OCI-LY7 (cell line): ENCODE data around the gene MAMLD1. TPM values are rescaled to one million over a fixed set of nuclear protein-coding genes. Genes with fewer than 3 reads are reported as not detected.

Experiments
- BruUV-seq: library from RNA; stranded (reverse); fragments of 400-500 nt; replicated peaks from 2 replicates; lab custom pipeline; 2021; lab: Mats Ljungman, UMichigan
- CTCF ChIA-PET: fragments of 300-600 bp; sonication (Branson Sonifier 250); formaldehyde crosslinking; loops from one replicate; lab custom pipeline; 2022; ENCODE audit warnings: antibody characterized with exemption; ENCODE audit not compliant: unreplicated experiment; lab: Charles Lee
- POLR2A ChIA-PET: fragments of 300-600 bp; sonication (Branson Sonifier 250); formaldehyde crosslinking; loops from one replicate; lab custom pipeline; 2022; ENCODE audit warnings: antibody characterized with exemption; lab: Charles Lee
- DNase-seq: peaks from one replicate; pipeline ENCODE4 v3.0.0-alpha.2; 2015; ENCODE audit warnings: low spot score
- H2AFZ ChIP-seq: fragments of 200-600 bp; sonication (generic), shearing (Covaris generic); 2 replicates; pipeline ENCODE4 v1.6.1; 2014; ENCODE audit warnings: mild to moderate bottlenecking, antibody characterized with exemption, low read length, moderate library complexity
- H3K27ac ChIP-seq: fragments of 200-600 bp; sonication (generic); 2 replicates; pipeline ENCODE4 v1.5.1; 2014; ENCODE audit warnings: mixed run types, low read depth, mild to moderate bottlenecking, moderate library complexity, low read length, inconsistent platforms; ENCODE audit not compliant: poor library complexity, severe bottlenecking
- H3K36me3 ChIP-seq: fragments of 200-600 bp; sonication (generic); 2 replicates; pipeline ENCODE4 v1.6.1; 2014; ENCODE audit warnings: mild to moderate bottlenecking, antibody characterized with exemption, low read length, moderate library complexity, mixed read lengths; ENCODE audit not compliant: insufficient read depth
- H3K4me1 ChIP-seq: fragments of 200-600 bp; sonication (generic); 2 replicates; pipeline ENCODE4 v1.5.1; 2014; ENCODE audit warnings: mild to moderate bottlenecking, low read length; ENCODE audit not compliant: insufficient read depth, poor library complexity, severe bottlenecking
- H3K4me2 ChIP-seq: fragments of 200-600 bp; sonication (generic); 2 replicates; pipeline ENCODE4 v1.6.1; 2014; ENCODE audit warnings: mild to moderate bottlenecking, low read length
- H3K4me3 ChIP-seq: fragments of 200-600 bp; sonication (generic); 2 replicates; pipeline ENCODE4 v1.5.1; 2014; ENCODE audit warnings: mild to moderate bottlenecking, low read depth, low read length; ENCODE audit not compliant: poor library complexity, severe bottlenecking
- H3K79me2 ChIP-seq: fragments of 200-600 bp; sonication (generic); 2 replicates; pipeline ENCODE4 v1.6.1; 2016; ENCODE audit warnings: low read depth, mild to moderate bottlenecking, low read length, moderate library complexity, mixed read lengths; ENCODE audit not compliant: insufficient read depth
- H3K9me2 ChIP-seq: fragments of 200-600 bp; sonication (generic); 2 replicates; pipeline ENCODE4 v1.6.1; 2016; ENCODE audit warnings: mild to moderate bottlenecking, low read length, mixed read lengths; ENCODE audit not compliant: insufficient read depth
- H3K9me3 ChIP-seq: fragments of 200-600 bp; sonication (generic); 2 replicates; pipeline ENCODE4 v1.6.1; 2014; ENCODE audit warnings: mild to moderate bottlenecking, mixed run types, low read length, mixed read lengths
- H4K20me1 ChIP-seq: fragments of 200-600 bp; sonication (generic); 2 replicates; pipeline ENCODE4 v1.6.1; 2014; ENCODE audit warnings: mild to moderate bottlenecking, antibody characterized with exemption, low read length, moderate library complexity, mixed read lengths; ENCODE audit not compliant: insufficient read depth
- CTCF ChIP-seq: fragments of 200-600 bp; sonication (generic); conservative IDR thresholded peaks from 2 replicates; pipeline ENCODE4 v1.5.1; 2014; ENCODE audit warnings: mild to moderate bottlenecking, antibody characterized with exemption, low read length, moderate library complexity, mixed read lengths
- EZH2phosphoT487 ChIP-seq: fragments of 200-600 bp; sonication (generic); IDR thresholded peaks from 2 replicates; pipeline ENCODE4 v1.6.1; 2018; ENCODE audit warnings: low read depth, borderline replicate concordance, mild to moderate bottlenecking, mixed run types, antibody characterized with exemption, low read length, moderate library complexity, mixed read lengths
- intact Hi-C: fragments of 100-400 bp; cut with micrococcal nuclease; formaldehyde crosslinking; loops from one replicate; pipeline ENCODE4 v1.10.0; 2022; ENCODE audit not compliant: unreplicated experiment
- total RNA-seq, 2 experiments: library from RNA; depleted of rRNA in 1 of 2; stranded (reverse); fragments of >200 nt in 1 of 2; shearing (Covaris generic) in 1 of 2; gene quantifications; 2 replicates each; pipeline ENCODE4 v1.2.3, GENCODE V29; 2014 to 2022

MAMLD1 gene
- total RNA-seq, 2 experiments from 2014 or later = not detected

- no peaks in the 10 kb centered on the region for H3K9me2 ChIP-seq
- H3K4me1 ChIP-seq = peaks cover 7% of the 10 kb centered on the region
- no peak overlapping the region for H3K4me2 ChIP-seq
- H2AFZ ChIP-seq = no peak overlapping the region
- ChIA-PET POLR2A (no interaction called here), CTCF (no interaction called here)
- H3K9me3 ChIP-seq = no peaks in the 10 kb centered on the region
- no peaks in the 10 kb centered on the region for H3K36me3 ChIP-seq
- H3K79me2 ChIP-seq = no peaks in the 10 kb centered on the region
- intact Hi-C loops = no loop called here
- no TSS peak for BruUV-seq
- H3K4me3 ChIP-seq = no peak overlapping the region
- no peak overlapping the region for H3K27ac ChIP-seq
- TF ChIP-seq EZH2phosphoT487 (no peak), CTCF (no peak)
- no peaks in the 10 kb centered on the region for H4K20me1 ChIP-seq
- DNase-seq = no peak
Measured at GRCh38 chrX:150483356-150483985, 120.4 kb downstream of the MAMLD1 start.

GRCh38 chrX:150486011-150486410 is 122.9 kb downstream of the MAMLD1 start:
- POLR2A ChIA-PET = no interaction called here
- DNase-seq = peak; percentile 33
- no peaks in the 10 kb centered on the region for H3K79me2 ChIP-seq
- no peak overlapping the region for H3K4me2 ChIP-seq
- no TSS peak for BruUV-seq
- intact Hi-C loops = no loop called here
- no peaks in the 10 kb centered on the region for H3K9me2 ChIP-seq
- no peak overlapping the region for H3K27ac ChIP-seq
- H2AFZ ChIP-seq = no peak overlapping the region
- no peak overlapping the region for H3K4me3 ChIP-seq
- H3K36me3 ChIP-seq = no peaks in the 10 kb centered on the region
- H3K9me3 ChIP-seq = no peaks in the 10 kb centered on the region
- peak; percentile 65 for TF ChIP-seq CTCF
- no peak for TF ChIP-seq EZH2phosphoT487
- H4K20me1 ChIP-seq = no peaks in the 10 kb centered on the region
- no peaks in the 10 kb centered on the region for H3K4me1 ChIP-seq
- CTCF ChIA-PET = no interaction called here

- no TSS peak for BruUV-seq
- Histone ChIP-seq H4K20me1 (no peaks in the 10 kb centered on the region), H3K4me1 (no peaks in the 10 kb centered on the region), H3K79me2 (no peaks in the 10 kb centered on the region), H2AFZ (no peak overlapping the region), H3K27ac (no peak overlapping the region), H3K4me3 (no peak overlapping the region), H3K9me3 (no peaks in the 10 kb centered on the region), H3K9me2 (no peaks in the 10 kb centered on the region), H3K4me2 (no peak overlapping the region), H3K36me3 (no peaks in the 10 kb centered on the region)
- DNase-seq = no peak
- ChIA-PET POLR2A (no interaction called here), CTCF (no interaction called here)
- intact Hi-C loops = no loop called here
- TF ChIP-seq CTCF (no peak), EZH2phosphoT487 (no peak)
Measured at GRCh38 chrX:150487369-150488094, 124.4 kb downstream of the MAMLD1 start.
